Peyer's patch (tissue), 4 donors: Measurements from ENCODE around the gene GTF3C2. TPM values are rescaled to one million over a fixed set of nuclear protein-coding genes. Genes with fewer than 3 reads are reported as not detected.

Experiments
- DNase-seq, 3 donors: peaks; one replicate each; pipeline ENCODE4 v3.0.0-alpha.2; 2017 to 2019
- H3K27ac ChIP-seq, 4 donors: fragments of 200-600 bp; sonication (generic); one replicate each; pipeline ENCODE4 v1.5.1; 2016 to 2019
- H3K27me3 ChIP-seq, 2 donors: fragments of 200-600 bp; sonication (generic); one replicate each; pipeline ENCODE4 v1.5.1; 2019
- H3K36me3 ChIP-seq, 3 donors: fragments of 200-600 bp; sonication (generic); one replicate each; pipeline ENCODE4 v1.5.1; 2016 to 2019
- H3K4me1 ChIP-seq, 4 donors: fragments of 200-600 bp; sonication (generic); one replicate each; pipeline ENCODE4 v1.5.1; 2016 to 2019
- H3K4me3 ChIP-seq, 4 donors: fragments of 200-600 bp; sonication (generic); 1 replicate in 3 of 4; 2 replicates in 1 of 4; pipeline ENCODE4 v1.5.1; 2016 to 2019; ENCODE audit warnings: mild to moderate bottlenecking in 1 of 4
- H3K9me3 ChIP-seq, 4 donors: fragments of 200-600 bp; sonication (generic); one replicate each; pipeline ENCODE4 v1.5.1; 2016 to 2019; ENCODE audit warnings: mild to moderate bottlenecking in 1 of 4
- POLR2A ChIP-seq, 2 donors: fragments of 450-650 bp; IDR thresholded peaks; one replicate each; pipeline ENCODE4 v1.5.1; 2017; ENCODE audit warnings: antibody characterized with exemption in 2 of 2, mild to moderate bottlenecking in 2 of 2, moderate library complexity in 2 of 2
- total RNA-seq, 4 donors: library from RNA; depleted of rRNA; stranded (reverse); fragments of >200 nt; gene quantifications; one replicate each; pipeline ENCODE4 v1.1.0, GENCODE V29; 2016
- TF ChIP-seq, protein P1 (sequence below), 6 experiments: fragments of 450-650 bp in 4 of 6; fragments of 200-600 bp in 2 of 6; sonication (generic) in 1 of 6; IDR thresholded peaks; one replicate each; pipeline ENCODE4 v1.5.1; 2017 to 2019; ENCODE audit warnings: antibody characterized with exemption in 6 of 6, mild to moderate bottlenecking in 3 of 6, moderate library complexity in 1 of 6

The GTF3C2 gene
- total RNA-seq, 4 donors from 2014 or later = 59.0 to 111 (median 74.6) TPM

DNA sequence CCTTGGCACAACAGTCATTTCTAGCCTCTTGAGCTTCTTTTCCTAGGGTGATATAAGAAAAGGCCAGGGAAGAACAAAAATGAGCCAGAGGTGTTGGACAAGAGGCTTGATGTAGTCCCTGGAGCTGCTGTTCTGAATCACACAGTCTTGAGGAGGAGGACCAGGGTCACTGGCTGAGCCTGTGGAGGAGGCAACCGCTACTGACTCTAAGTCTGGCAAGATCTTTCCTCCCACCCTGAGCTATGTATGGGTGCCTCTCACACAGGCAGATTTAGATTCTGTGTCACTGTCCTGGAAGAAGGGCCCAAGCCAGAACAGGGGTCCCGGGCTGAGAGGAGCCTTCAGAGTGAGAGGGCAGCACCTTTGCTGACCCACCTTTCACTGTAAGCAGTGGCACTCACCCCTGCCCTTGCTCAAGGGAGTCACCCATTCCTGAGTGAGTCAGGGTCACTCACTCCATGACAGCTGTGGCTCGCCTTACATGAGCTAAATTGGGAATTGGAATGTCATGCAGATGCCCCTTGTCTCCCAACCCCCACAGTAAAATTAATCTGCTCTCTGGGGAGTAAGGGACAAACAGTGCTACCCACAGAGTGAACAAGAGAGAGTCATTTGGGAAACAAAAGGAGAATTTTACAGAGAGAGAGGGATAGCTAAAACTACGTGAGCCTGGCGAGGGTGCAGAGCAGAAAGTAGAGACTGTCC lies 74.6 kb downstream of the GTF3C2 start, which contains the start of gene TRIM54:
TRIM54 (plus strand) TSS at position 575 of the 705 bp plus-strand sequence. CDS start 303 bp downstream, outside the sequence.
- Histone ChIP-seq H3K9me3 (no peaks in the 10 kb centered on the region), H3K4me3 (no peak within 1 kb of the TSS), H3K27ac (no peak within 1 kb of the TSS), H3K4me1 (no peaks in the 10 kb centered on the region), H3K36me3 (no peaks in the 10 kb centered on the region), H3K27me3 (no peaks in the 10 kb centered on the region)
- DNase-seq = no peak
- TF ChIP-seq POLR2A (IDR thresholded peaks at IDR 0.05) = no peak
- TF ChIP-seq, protein P1, sequence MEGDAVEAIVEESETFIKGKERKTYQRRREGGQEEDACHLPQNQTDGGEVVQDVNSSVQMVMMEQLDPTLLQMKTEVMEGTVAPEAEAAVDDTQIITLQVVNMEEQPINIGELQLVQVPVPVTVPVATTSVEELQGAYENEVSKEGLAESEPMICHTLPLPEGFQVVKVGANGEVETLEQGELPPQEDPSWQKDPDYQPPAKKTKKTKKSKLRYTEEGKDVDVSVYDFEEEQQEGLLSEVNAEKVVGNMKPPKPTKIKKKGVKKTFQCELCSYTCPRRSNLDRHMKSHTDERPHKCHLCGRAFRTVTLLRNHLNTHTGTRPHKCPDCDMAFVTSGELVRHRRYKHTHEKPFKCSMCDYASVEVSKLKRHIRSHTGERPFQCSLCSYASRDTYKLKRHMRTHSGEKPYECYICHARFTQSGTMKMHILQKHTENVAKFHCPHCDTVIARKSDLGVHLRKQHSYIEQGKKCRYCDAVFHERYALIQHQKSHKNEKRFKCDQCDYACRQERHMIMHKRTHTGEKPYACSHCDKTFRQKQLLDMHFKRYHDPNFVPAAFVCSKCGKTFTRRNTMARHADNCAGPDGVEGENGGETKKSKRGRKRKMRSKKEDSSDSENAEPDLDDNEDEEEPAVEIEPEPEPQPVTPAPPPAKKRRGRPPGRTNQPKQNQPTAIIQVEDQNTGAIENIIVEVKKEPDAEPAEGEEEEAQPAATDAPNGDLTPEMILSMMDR (IDR thresholded peaks at IDR 0.05) = no peak

DNA sequence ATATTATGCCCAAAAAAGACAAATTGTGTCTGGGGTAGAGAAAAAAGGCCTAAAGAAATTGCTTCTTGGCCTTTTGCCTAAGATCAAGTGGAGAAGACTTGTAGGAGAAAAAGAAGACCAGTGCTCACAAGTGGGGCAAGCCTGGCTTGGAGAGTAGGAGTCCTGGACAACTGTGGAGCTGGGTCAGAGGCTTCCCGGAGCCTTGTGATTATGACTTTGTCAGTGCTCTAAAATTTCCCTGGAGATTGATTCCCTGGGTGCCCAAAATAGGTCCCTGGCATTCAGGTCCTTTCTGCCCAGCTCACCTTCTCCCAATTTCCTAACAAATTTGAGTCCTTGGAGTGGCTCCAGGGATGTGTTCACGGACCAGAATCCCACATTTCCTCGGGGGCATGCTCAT lies 75.1 kb downstream of the GTF3C2 start:
- no peaks in the 10 kb centered on the region for H3K36me3 ChIP-seq
- H3K4me1 ChIP-seq = no peaks in the 10 kb centered on the region
- TF ChIP-seq, protein P1 (IDR thresholded peaks at IDR 0.05) = no peak
- TF ChIP-seq POLR2A (IDR thresholded peaks at IDR 0.05) = no peak
- no peaks in the 10 kb centered on the region for H3K27me3 ChIP-seq
- no peak overlapping the region for H3K4me3 ChIP-seq
- H3K27ac ChIP-seq = no peak overlapping the region
- H3K9me3 ChIP-seq = no peaks in the 10 kb centered on the region
- no peak for DNase-seq

DNA sequence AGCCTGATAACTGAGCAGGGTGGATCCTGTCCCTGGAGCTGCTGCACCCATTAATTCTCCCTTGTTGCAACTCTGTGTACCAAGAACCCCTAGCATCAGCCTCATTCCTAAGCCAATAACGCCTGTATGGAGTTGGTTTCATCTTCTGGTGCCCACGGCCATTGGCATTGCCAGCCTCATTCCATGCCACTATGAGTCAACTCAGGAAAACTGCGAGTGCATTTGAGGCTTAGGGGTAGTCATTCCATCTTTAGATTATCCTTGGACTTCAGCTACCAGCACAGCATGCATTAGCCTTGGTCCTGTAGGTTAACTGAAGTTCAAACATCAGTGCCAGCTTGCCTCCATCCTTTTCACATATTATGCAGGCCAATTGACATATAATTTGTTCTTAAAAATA lies 75.7 kb downstream of the GTF3C2 start:
- Histone ChIP-seq H3K4me1 (no peaks in the 10 kb centered on the region), H3K9me3 (no peaks in the 10 kb centered on the region), H3K27me3 (no peaks in the 10 kb centered on the region), H3K27ac (no peak overlapping the region), H3K36me3 (no peaks in the 10 kb centered on the region), H3K4me3 (no peak overlapping the region)
- DNase-seq = no peak
- TF ChIP-seq POLR2A (IDR thresholded peaks at IDR 0.05) = no peak
- TF ChIP-seq, protein P1 (IDR thresholded peaks at IDR 0.05) = no peak

DNA sequence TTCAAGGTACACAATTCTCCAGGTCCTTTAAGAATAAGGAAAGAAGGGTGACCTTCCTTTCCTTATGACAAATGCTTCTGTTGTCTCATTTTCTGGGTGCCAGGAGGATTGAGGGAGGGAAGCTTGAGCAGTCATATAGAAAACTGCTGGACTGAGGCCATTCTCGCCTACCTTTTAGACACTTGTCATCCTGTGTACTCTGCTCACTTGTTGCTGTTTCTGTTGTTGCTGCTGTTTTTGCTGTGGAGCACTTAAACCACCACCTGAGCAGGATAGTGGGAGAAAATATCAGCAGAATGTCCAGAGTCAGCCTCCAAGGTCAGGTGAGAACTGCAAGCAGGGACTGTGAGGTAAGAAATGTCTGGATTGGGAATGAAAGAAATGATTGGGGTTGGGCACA lies 78.6 kb downstream of the GTF3C2 start:
- Histone ChIP-seq H3K36me3 (no peaks in the 10 kb centered on the region), H3K27ac (no peak overlapping the region), H3K4me1 (no peaks in the 10 kb centered on the region), H3K9me3 (no peaks in the 10 kb centered on the region), H3K4me3 (no peak overlapping the region), H3K27me3 (no peaks in the 10 kb centered on the region)
- TF ChIP-seq, protein P1 (IDR thresholded peaks at IDR 0.05) = no peak
- TF ChIP-seq POLR2A (IDR thresholded peaks at IDR 0.05) = no peak
- DNase-seq = no peak

Other genes with a start within 250 kb of the GTF3C2 start
- 1 to 10 TPM in 2 of 4 donors, not detected in 2; 2.5 to 5.6 TPM for gene CGREF1, start 237.6 kb downstream of the GTF3C2 start, total RNA-seq
- gene ABHD1, start 232.9 kb downstream of the GTF3C2 start, total RNA-seq = 1 to 10 TPM in 1 of 4 donors, not detected in 3; 2.8 TPM
- 100 to 1,000 TPM in 1 of 4 donors, 10 to 100 TPM in 3; 66.5 to 106 (median 69.4) TPM for gene PREB, start 222.1 kb downstream of the GTF3C2 start, total RNA-seq
- not detected for gene PRR30, start 217.4 kb downstream of the GTF3C2 start, total RNA-seq
- gene TCF23, start 207.8 kb downstream of the GTF3C2 start, total RNA-seq = not detected
- 100 to 1,000 TPM in 2 of 4 donors, 10 to 100 TPM in 2; 88.3 to 121 (median 101) TPM for gene ATRAID, start 144.7 kb downstream of the GTF3C2 start, total RNA-seq
- gene SLC5A6, start 144.5 kb downstream of the GTF3C2 start, total RNA-seq = 10 to 100 TPM; 42.3 to 78.4 (median 65.8) TPM
- gene CAD, start 139.4 kb downstream of the GTF3C2 start, total RNA-seq = 10 to 100 TPM; 21.2 to 42.9 (median 36.7) TPM
- gene SLC30A3, start 93.7 kb downstream of the GTF3C2 start, total RNA-seq = under 1 TPM in 1 of 4 donors, not detected in 3; 0.35 TPM
- gene DNAJC5G, start 81.3 kb downstream of the GTF3C2 start, total RNA-seq = 1 to 10 TPM in 1 of 4 donors, not detected in 3; 4.3 TPM
- under 1 TPM in 1 of 4 donors, not detected in 3; 0.54 TPM for gene TRIM54, start 74.3 kb downstream of the GTF3C2 start, total RNA-seq
- 1 to 10 TPM in 2 of 4 donors, not detected in 2; 2.3 to 5.2 TPM for gene UCN, start 48.3 kb downstream of the GTF3C2 start, total RNA-seq
- 10 to 100 TPM; 41.5 to 62.3 (median 51.6) TPM for gene MPV17, start 33.7 kb downstream of the GTF3C2 start, total RNA-seq
- gene EIF2B4, start 13.6 kb upstream of the GTF3C2 start, total RNA-seq = 10 to 100 TPM; 19.8 to 47.0 (median 33.7) TPM
- 10 to 100 TPM; 75.1 to 88.2 (median 77.1) TPM for gene SNX17, start 13.9 kb upstream of the GTF3C2 start, total RNA-seq
- gene ZNF513, start 24.0 kb upstream of the GTF3C2 start, total RNA-seq = 10 to 100 TPM; 15.7 to 31.1 (median 24.7) TPM
- gene PPM1G, start 52.8 kb upstream of the GTF3C2 start, total RNA-seq = 10 to 100 TPM; 36.1 to 77.6 (median 45.5) TPM
- 10 to 100 TPM; 51.3 to 75.9 (median 63.6) TPM for gene NRBP1, start 71.9 kb upstream of the GTF3C2 start, total RNA-seq
- 100 to 1,000 TPM in 1 of 4 donors, 10 to 100 TPM in 2, 1 to 10 TPM in 1; 7.4 to 109 (median 73.9) TPM for gene KRTCAP3, start 85.6 kb upstream of the GTF3C2 start, total RNA-seq
- 10 to 100 TPM; 38.8 to 86.5 (median 65.3) TPM for gene IFT172, start 133.0 kb upstream of the GTF3C2 start, total RNA-seq
- gene FNDC4, start 138.4 kb upstream of the GTF3C2 start, total RNA-seq = 1 to 10 TPM in 2 of 4 donors, not detected in 2; 2.0 to 3.2 TPM
- gene GCKR, start 140.1 kb upstream of the GTF3C2 start, total RNA-seq = under 1 TPM in 2 of 4 donors, not detected in 2; 0.53 to 0.94 TPM
- 100 to 1,000 TPM in 1 of 4 donors, 10 to 100 TPM in 3; 29.1 to 115 (median 37.1) TPM for gene ZNF512, start 226.3 kb upstream of the GTF3C2 start, total RNA-seq